ENCODE data around the gene SAP25.

GRCh38 chr7:100602889-100603725, 29.4 kb upstream of the SAP25 start:
- TF ChIP-seq POLR2A (IDR thresholded peaks at IDR 0.05; ENCODE audit: low read depth, low read length): no peak
- no peak for TF ChIP-seq POLR2AphosphoS5 (IDR thresholded peaks at IDR 0.05; ENCODE audit: low read depth, low read length)
- TF ChIP-seq TAF1 (IDR thresholded peaks at IDR 0.05; ENCODE audit: low read depth, low read length): no peak
- TF ChIP-seq POU2F2 (IDR thresholded peaks at IDR 0.05; ENCODE audit: low read depth, low read length): no peak
- TF ChIP-seq SPI1 (IDR thresholded peaks at IDR 0.05; ENCODE audit: low read depth, low read length): no peak
- no peak for TF ChIP-seq PAX5 (IDR thresholded peaks at IDR 0.05; ENCODE audit: insufficient read depth, low read length, severe bottlenecking)
